Coronary artery (tissue), 2 donors: ENCODE results near the gene CD79A.

ENCODE experiments used
- DNase-seq: peaks from one replicate; pipeline ENCODE4 v3.0.0-alpha.2; 2017; ENCODE audit warnings: low spot score
- H3K27ac ChIP-seq, 2 donors: fragments of 200-600 bp; sonication (generic); one replicate each; pipeline ENCODE4 v1.5.1; 2016 to 2019
- H3K4me3 ChIP-seq: fragments of 200-600 bp; sonication (generic); 2 replicates; pipeline ENCODE4 v1.5.1; 2016; ENCODE audit warnings: mild to moderate bottlenecking, moderate library complexity
- CTCF ChIP-seq: fragments of 200-600 bp; sonication (generic); IDR thresholded peaks from one replicate; pipeline ENCODE4 v1.5.1; 2019; ENCODE audit warnings: antibody characterized with exemption

Gene CD79A

DNA sequence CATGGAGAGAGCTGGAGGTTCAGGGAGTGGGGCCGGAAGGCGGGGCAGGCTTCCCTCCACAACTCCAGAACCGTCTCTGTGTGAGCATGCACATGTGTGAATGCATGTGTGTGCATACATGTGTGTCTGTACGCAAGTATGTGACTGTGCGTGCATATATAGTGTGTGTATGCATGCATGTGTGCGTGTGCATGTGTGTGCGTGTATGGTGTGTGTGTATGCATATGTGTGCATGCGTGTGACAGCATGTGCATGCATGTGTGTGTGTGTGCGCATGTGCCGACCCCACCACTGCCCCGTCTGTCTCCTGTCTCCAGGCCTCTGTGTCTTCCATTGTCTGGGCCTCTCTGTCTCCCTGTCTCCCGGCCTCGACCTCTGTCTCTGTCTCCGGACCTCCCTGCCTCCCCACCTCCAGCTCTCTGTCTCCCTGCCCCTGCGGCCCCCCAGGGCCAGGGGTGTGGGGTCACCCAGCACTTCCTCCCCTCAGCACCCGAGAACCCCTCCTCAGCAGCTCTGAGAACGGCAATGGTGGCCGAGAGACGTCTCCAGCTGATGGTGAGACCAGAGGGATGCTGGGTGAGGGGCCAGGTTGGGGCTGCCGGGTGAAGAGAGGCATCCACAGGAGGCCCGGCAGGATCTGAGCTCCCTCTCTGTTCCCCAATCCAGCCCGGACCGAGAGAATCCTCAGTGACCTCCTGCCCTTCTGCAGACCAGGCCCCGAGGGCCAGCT, 28.4 kb downstream of the CD79A start:
- Histone ChIP-seq H3K27ac (no peak overlapping the region), H3K4me3 (no peak overlapping the region)
- no peak for TF ChIP-seq CTCF
- no peak for DNase-seq

- no peak for DNase-seq
- no peak for TF ChIP-seq CTCF
- Histone ChIP-seq H3K4me3 (no peak overlapping the region), H3K27ac (no peak overlapping the region)
Observed at GRCh38 chr19:41906271-41906670, 29.2 kb downstream of the CD79A start.

GRCh38 chr19:41906916-41907680, 30.0 kb downstream of the CD79A start:
- no peak for DNase-seq
- Histone ChIP-seq H3K4me3 (no peak overlapping the region), H3K27ac (no peak overlapping the region)
- no peak for TF ChIP-seq CTCF

DNA sequence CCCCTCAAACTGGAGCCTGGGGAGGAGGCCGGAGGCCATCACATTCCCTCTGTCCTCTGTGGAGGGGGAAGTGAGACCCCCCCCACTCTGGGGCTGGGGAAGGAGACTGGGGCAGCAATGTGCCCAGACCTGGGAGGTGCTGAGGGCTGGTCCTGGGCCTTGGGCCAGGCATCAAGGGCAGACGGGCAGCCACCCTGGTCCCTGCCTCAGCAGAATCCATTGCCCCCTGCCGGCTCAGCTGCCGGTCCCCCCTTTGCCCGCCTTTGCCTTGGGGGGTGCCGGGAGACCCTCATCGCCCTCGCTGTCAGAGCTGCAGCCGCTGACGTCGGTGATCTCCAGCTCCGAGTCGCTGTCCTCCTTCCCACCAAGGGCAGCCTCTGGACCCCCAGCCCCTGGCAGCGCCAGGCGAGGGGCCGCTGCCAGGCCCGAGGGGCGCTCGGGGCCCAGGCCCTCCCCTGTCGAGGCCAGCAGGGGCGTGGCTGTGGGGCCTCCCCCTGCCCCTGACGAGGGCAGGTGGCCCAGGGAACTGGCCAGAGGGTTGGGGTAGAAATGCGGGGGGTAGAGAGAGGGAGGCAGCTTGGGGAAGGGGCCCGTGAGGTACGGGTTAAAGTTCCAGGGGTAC, 31.0 kb downstream of the CD79A start:
- Histone ChIP-seq H3K4me3 (no peak overlapping the region), H3K27ac (no peak overlapping the region)
- DNase-seq = no peak
- TF ChIP-seq CTCF = no peak

DNA sequence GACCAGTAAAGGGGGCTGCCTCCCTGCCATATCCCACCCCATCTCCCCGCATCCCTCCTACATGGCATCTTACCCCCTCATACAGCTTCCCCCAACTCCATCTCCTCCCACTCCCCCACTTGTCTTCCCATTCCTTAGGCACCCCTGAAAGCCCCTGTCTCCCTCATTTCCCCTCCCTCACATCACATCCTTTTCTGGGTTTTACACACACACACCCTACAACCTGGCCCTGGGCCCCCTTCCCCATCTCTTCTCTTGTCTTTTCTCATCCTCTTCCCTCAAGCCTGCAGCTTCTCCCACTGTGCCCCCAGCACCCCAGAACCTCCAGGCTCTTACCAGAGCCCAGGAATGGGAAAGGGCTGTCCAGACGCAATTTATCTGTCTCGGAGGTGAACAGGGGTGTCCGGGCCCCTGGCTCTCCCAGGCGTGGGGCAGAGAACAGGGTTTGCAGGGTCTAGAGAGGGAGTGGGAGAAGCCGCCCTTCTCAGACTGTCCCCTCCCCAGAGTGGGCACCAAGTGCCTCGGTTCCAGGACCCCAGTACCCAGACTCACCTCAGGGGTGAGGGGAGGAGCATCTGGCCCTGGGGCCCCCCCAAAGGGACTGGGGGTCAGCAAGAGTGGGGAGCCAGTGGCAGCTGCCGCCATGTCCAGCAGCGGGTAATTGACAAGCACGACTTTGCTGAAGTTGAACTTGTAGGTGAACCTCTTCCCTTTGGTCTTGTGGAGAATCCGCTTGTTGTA, 31.8 kb downstream of the CD79A start:
- Histone ChIP-seq H3K27ac (no peak overlapping the region), H3K4me3 (no peak overlapping the region)
- TF ChIP-seq CTCF = no peak
- DNase-seq = no peak

DNA sequence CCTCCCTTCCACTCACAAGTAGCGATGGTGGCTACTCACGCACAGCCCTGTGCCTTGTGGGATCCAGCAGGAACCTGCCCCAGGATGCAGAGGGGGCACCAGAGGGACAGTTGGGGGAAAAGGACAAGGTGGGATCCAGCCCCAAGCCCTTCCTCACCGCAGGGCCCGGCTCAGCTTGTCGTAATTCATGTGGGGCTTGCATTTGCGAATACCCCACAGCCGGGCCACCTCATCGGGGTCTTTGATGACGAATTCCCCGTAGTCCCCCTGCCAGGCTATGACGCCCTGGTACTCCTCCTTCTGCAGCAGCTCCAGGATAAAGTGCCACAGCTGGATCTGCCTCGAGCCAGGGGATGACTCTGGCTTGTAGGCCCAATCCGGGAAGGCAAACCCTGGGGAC, 32.6 kb downstream of the CD79A start:
- Histone ChIP-seq H3K4me3 (no peak overlapping the region), H3K27ac (no peak overlapping the region)
- DNase-seq = no peak
- TF ChIP-seq CTCF = no peak
